Measurements from ENCODE around the gene AACS.

AACS gene

DNA sequence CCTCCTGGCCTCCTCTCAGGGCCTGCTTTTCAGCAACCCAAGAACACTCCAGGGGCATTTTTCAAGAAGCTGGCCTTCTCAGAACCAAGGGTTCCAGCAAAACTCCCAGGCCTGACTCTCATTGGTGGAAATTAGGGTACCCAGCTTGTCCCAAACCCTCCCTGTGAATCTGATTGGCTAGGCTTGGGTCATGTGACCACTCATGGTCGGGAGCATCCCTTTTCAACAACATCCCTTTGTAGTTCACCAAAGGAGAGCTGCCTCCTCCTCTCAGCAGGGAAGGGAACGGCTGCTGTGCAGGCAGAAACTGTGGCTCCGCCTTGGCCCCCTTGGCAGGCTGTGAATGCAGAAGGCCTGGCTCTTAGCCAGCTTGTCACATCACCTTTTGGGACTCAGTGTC lies 94.5 kb downstream of the AACS start:
- no peak for DNase-seq

- no peak for DNase-seq
These were observed 95.2 kb downstream of the AACS start for GRCh38 chr12:125160281-125160955.

- DNase-seq, result no peak
These were observed 96.4 kb downstream of the AACS start for GRCh38 chr12:125161712-125162022.

- no peak for DNase-seq
These were observed 97.3 kb downstream of the AACS start for GRCh38 chr12:125162489-125163028.

DNA sequence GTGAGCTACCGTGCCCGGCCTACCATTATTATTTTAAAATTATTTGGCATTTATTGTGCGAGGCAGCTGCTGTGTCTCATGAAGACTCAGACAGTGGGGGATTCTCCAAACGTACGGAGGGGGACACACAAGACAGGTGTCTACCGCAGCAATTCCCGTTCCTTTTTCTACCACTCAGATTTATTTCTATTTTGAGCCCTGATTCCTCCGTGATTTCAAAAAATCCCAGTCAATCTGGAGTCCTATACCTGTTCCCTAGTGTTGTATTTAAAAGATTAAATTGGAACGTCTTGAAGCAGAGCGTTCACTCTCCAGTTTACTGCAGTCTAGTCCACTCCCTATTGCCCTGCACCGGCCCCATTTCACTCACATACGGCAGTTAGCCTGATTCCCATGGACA lies 97.9 kb downstream of the AACS start:
- no peak for DNase-seq

- no peak for DNase-seq
These were observed 99.3 kb downstream of the AACS start for GRCh38 chr12:125164541-125164940.

DNA sequence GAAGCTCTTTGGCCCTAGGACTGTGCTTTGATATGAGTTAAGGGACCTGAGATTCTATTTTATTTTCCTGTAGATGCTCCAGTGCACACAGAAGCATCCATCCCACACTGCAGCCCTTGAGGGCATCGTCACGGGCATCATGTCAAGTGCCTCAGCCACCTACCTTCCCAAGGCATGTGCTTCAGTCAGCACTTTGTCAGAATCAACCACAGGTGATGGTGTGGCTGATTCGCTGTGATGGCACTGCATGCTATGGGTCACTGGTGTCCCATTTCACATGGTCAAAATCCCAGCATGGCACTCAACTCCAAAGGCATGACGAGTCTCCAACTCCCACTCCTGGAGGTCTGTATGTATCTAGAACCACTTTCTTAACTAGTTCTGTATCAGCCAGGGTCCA lies 100.8 kb downstream of the AACS start:
- no peak for DNase-seq

- no peak for DNase-seq
These were observed 102.4 kb downstream of the AACS start for GRCh38 chr12:125167658-125168057.

DNA sequence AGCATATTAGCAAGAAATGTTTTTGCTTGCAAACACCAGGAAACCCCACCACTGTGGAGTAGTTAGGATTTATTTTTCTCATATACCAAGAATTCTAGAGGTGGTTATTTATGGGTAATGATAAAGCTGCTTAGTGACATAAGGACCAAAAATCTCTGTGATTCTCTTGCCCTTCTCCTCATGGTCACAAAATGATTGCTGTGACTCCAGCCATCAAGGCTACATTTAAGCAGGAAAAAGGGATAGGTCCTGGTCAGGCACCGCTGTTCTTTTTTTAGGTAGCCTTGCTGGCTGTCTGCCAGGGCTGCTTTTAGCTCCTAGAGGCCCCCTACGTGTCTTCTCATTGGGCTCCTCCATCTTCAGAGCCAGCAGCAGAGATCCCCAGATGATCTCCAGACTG lies 104.2 kb downstream of the AACS start:
- no peak for DNase-seq

- DNase-seq, result no peak
These were observed 104.6 kb downstream of the AACS start for GRCh38 chr12:125169870-125170269.

DNA sequence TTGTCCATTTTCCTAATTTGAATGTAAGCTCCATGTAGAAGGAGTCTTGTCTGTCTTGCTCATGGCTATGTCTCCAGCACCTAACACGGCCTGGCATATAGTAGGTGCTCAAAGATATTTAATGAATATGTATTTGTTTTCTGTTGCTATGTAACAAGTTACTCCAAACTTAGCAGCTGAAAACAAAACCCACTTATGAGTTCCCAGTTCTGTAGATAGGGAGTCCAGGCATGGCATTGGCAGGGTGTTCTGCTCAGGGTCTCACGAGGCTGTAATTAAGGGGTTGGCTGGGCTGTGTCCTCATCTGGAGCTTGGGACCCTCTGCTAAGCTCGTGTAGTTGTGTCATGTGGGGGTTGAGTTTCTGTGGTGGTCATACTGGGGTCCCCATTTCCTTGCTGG lies 106.0 kb downstream of the AACS start:
- DNase-seq, result no peak

DNA sequence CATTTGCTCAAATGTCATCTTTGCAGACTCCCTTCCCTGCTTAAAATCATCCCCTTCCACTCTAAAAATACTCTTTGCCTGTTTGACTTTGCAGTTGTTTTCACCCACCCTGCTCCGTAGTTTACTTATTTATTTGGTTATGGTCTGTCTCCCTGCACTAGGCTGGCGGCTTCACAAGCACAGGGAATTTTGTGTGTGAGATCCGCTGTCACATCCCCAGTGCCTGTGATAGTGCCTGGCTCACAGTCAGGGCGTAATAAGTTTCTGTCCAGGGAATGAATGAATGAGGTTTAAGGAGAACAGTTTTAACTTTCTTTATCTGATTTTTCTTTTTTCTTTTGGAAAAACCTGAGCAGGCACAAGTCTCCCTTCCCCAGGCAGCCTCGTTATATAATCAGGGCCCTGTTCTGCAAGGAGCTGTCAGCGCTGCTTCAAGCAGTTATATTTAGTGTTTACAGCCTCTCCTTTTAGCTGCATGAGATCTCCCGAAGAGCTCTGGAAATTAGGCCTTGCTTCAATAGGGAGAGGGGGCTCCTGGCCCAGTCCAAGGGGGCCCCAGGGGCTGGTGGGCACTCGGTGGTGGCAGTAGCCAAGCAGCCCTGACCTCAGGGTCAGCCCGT lies 107.1 kb downstream of the AACS start:
- no peak for DNase-seq

DNA sequence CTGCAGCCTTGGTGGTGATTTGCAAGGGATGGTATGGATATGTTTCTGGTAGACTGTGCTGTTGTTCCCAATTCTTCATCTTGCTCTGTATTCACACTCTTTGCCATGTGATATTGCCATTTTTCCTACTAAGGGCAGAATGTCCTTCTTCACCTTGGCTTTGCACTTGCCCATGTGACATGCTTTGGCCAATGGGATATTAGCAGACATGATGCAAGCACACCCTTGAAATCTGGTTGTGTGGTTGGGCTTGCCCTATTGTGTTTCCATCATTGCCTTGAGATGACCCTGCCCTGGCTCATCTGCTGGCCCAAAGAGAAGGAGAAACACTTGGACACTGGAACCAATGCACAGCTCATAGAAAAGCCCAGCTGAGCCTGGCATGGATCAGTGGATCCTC lies 110.3 kb downstream of the AACS start:
- DNase-seq, result no peak

DNA sequence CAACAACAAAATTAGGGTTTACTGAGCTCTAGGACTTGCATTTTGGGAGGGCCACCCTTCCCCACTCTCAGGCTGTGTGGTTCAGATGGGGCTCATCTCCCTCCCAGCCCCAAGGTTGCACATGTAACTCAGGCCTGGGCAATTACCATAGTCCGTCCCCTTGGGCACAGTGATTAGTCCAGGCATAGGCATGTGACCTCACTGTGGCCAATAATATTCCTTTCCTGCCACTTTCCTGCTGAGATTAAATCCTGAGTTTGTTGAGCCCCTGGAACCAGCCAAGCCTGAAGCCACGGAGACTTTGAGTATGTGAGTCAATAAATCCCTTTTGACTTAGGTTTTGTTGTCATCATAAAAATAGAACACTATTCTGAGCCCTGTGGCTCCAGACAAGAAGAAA lies 113.0 kb downstream of the AACS start:
- no peak for DNase-seq

DNA sequence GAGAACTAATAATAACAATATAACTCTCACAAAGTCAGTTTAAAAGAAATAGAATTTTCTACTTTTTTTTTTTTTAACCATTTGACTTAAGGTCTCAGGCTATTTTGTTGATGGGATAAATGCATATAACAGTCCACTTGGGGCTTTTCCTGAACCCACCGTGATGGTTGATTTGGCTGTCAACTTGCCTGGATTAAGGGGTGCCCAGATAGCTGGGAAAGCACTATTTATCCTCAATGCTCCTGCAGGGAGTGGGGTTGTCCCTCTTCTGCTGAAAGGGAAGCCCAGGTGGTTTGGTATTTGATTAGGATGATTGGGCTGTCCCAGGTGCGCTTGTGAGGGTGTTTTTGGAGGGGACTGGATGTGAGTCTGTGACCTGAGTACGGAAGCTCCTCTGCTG lies 114.9 kb downstream of the AACS start:
- DNase-seq, result no peak

GRCh38 chr12:125181107-125181506 lies 115.9 kb downstream of the AACS start:
- no peak for DNase-seq

DNA sequence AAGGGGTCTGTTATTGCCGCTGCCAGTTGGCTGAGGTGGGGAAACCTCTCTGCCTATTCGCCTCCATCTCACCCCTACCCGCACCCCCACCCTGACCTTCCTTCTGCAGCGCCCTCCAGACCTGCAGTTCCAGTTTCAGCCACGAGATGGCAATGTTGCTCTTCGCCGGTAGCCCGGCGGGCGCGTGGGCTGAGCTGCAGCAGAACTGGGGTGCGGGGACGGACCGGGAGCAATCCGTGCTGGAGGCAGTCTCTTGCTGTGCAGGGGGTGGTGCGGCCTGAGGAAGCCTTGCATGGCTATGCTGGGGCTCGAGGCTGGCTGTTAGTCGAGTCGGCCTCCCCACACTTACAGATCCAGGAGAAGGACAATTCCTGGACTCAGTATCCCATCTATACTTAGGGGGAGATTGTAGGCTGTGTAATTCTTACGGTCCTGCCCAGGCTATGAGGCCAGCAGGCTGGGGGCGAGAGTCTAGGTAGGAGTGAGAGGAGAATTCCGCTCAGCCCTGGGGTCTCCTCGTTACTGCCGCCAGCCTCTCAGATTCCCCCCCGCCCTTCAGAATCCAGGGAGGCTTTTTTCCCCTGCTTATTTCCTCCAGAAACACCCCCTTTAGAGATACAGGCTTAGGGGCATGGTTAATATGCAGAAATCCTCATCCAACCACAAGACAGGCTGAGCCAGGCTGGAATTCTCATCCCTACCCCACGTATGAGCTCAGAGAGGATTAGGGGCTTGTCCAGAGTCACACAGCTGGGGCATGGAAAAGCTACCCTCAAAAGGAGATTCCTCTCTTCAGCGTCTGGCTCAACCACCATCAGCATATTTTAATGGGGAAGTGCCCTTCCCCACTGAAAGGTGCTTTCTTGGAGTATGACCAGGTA lies 118.2 kb downstream of the AACS start:
- DNase-seq, result peak; percentile 44 to 67

DNA sequence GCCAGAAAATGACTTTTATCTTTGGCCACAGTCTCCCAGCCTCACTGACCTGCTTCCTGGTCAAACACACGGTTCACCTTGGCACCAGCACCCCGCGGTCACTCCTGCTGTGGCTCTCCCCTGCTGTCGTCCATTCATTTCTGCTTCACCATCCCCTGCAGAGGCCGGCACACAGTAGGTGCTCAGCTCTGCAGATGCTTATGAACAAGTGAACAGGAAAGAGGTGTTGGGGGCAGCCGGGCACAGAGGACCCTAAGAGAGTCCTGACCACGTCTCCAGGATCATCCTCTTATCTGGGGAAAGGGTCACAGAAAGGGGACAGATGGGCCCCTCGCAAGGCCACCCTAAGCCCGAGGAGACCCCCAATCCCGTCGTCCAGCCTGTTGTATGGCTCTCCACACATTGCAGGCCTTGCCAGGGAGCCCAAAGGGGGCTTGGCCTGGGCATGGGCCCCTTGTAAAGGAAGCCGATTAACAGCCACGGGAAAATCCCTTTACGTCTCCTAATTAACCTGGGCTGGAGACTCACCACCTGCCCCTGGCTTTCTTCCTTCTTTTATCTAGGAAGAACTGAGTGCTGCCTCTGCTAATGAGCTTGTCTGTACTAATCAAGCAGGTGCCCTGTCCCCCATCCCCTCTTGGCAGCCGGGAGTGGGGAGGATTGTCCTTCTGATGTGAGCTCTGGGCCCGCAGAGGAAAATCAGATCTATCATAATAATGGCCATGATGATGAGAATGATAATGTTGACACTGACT lies 119.2 kb downstream of the AACS start:
- no peak for DNase-seq

DNA sequence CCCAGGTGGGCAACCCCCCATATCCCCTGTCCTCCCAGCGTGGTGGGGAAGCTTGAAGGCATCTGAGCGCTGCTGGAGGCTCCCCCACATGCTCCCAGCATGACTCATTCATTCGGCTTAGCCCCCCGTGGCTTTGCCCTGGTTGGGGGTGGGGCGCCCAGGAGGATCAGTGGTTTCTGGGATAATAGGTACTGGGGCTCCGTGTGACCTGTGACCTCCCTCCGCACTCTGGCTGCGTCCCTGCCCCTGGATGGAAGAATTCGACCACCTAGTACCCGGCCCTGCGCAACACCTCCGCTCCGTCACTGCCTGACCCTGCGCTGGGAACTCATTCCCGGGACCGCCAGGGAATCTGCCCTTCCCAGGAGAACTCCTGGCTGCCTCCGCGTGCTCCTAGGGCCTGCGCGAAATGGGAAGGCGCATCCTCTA lies 120.1 kb downstream of the AACS start:
- no peak for DNase-seq

- peak; percentile 68 to 80 for DNase-seq
These were observed 120.7 kb downstream of the AACS start, which contains the start of gene TMEM132B for GRCh38 chr12:125185740-125186470. TMEM132B (plus strand) TSS chr12:125186386.

DNA sequence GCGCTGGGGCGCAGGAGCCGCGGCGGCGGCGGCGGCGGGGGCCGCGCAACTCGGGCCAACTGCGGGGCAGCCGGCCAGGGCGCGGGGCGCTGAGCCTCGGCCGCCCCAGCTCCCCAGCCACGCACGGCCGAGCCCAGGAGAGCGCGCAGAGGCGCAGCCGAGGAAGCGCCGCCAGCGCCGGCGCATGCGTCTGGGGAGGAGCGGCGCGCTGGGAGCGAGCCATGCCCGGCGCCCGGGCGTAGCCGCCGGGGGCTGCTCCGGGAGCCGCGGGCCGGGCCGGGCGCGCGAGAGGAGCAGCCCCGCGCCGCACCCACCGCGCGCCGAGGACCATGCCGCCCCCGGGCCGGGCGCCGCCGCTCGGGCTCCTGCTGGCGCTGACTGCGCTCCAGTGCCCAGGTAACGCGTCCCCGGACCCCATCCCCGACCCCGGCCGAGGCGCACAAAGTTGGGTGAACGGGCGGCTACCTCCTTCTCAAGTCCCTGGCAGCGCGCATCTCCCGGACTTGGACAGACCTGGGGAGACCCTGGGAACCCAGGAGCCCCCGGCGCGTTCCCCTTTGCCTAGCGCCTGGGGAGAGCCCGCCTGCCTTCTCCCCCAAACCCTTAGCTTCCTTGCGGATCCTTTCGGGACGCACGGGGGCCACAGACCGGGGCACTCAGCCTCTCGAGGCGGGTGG lies 121.4 kb downstream of the AACS start:
- DNase-seq, result no peak

Measured in NCI-H1930 (cell line).